ENCODE measurements around the gene ADCY7. TPM values are rescaled to one million over a fixed set of nuclear protein-coding genes. Genes with fewer than 3 reads are reported as not detected.

ADCY7 gene
- total and polyA plus RNA-seq, 9 of the 15 experiments (the other 6 are each of a cell fraction or from before 2014, with no cell fraction given) = 2.3 to 108 (median 28.6) TPM

DNA sequence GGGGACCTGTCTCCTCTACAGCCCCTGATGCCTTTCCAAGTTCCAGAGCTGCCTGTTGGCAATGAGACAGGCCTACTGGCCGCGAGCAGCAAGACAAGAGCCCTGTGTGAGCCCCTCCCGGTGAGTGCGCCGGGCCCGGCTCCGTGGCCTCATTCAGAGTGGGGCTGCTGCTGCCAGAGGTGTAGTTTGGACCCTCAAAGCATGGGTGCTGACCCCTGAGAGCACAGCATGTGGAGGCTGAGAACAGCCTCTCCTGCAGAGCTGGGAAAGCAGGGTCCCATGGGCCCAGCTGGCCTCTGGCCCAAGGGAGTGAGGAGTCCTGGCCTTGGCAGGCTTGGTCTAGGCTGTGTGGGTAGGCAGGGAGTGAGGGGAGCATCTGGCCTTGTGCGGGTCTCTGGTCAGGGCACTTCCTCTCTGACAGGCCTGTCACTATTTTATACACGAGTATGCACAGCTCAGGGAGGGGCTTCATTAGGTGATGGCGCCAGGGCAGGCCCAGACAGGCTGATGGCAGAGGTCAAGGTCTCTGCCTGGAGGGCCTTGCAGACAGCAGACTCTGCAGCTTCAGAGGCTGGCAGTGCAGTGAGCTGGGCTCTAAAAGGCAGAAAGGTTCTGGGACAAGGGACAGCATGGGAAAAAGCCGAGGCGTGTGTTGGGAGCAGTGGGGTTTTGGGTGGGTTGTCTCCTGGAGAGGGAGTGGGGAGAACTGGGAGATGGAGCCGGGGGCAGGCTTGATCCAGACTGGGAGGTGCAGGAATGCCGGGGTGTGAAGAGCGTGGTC, 43.4 kb downstream of the ADCY7 start:
- BruUV-seq (replicated peaks) = no TSS peak
- peak overlapping the region in 1 of 2 experiments; percentile 48; a peak in 1 of 4 replicates for H3K9ac ChIP-seq (ENCODE audit: insufficient read depth in 1 of 2, low read depth in 2 of 2, low read length in 2 of 2)
- no peaks in the 10 kb centered on the region for H3K27me3 ChIP-seq (ENCODE audit: control insufficient read depth in 2 of 2, insufficient read depth in 2 of 2, low read length in 2 of 2)
- no peak overlapping the region for H2AFZ ChIP-seq (ENCODE audit: low read depth, low read length)
- H3K9me3 ChIP-seq (replicated peaks; ENCODE audit: control insufficient read depth, insufficient read depth, low read depth, low read length) = no peaks in the 10 kb centered on the region
- no peak overlapping the region for H3K4me3 ChIP-seq
- peaks cover 0 to 36% of the 10 kb centered on the region in 2 experiments; a peak in 2 of 5 replicates for H3K4me1 ChIP-seq (replicated peaks in 1 of 2; ENCODE audit: control insufficient read depth in 2 of 2, insufficient read depth in 2 of 2, low read length in 2 of 2)
- TF ChIP-seq CEBPG (CRISPR knock-in tag; IDR thresholded peaks at IDR 0.05) (no peak), CEBPG (tag; conservative IDR thresholded peaks at IDR 0.05 in 1 of 2, IDR thresholded peaks at IDR 0.05 in 1 of 2) (no peak), SMARCB1 (IDR thresholded peaks at IDR 0.05; ENCODE audit: insufficient read length, low read depth) (no peak), POLR2G (IDR thresholded peaks at IDR 0.05; ENCODE audit: low read depth, low read length) (peak; percentile 55)
- no peaks in the 10 kb centered on the region; the same call in 1 of the 2 replicates for H4K20me1 ChIP-seq (replicated peaks; ENCODE audit: control insufficient read depth, insufficient read depth, low read length)
- in situ Hi-C loops (cut with MboI) = no loop called here
- no peak overlapping the region for H3K4me2 ChIP-seq (ENCODE audit: insufficient read depth, low read length)
- POLR2A ChIA-PET = interaction anchor here (0.8 to 1.0 kb wide), 4 partner anchors 22 to 124 kb away, joined by 3 to 4 read pairs (median 4); no protein-coding TSS in a partner anchor
- intact Hi-C loops (cut with micrococcal nuclease) = no loop called here
- peaks cover 93% of the 10 kb centered on the region; the same call in 2 of the 3 replicates for H3K36me3 ChIP-seq (ENCODE audit: control insufficient read depth, insufficient read depth, low read length)
- no peak for FAIRE-seq
- no peak for ATAC-seq
- 85% methylated on average over 8 of the region's 15 CpGs for WGBS (ENCODE audit: insufficient coverage, low coverage, missing lambda C conversion rate)
- no peaks in the 10 kb centered on the region for H3K79me2 ChIP-seq (ENCODE audit: control insufficient read depth, insufficient read depth, low read length)
- CTCF ChIA-PET (ENCODE audit: low intra/inter-chr PET ratio) = no interaction called here
- DNase-seq (ENCODE audit: extremely low read depth in 1 of 4, low spot score in 3 of 4) = no peak
- peaks cover 2% of the 10 kb centered on the region for H3K9me1 ChIP-seq (ENCODE audit: control insufficient read depth, insufficient read depth, low read length)
- H3K27ac ChIP-seq (ENCODE audit: extremely low read depth, low read depth, low read length) = no peak overlapping the region
